SU-DHL-6 (cell line): ENCODE results near the gene DEPDC5.

Source experiments
- H2AFZ ChIP-seq: fragments of 200-600 bp; sonication (generic); 2 replicates; pipeline ENCODE4 v1.6.1; 2014; ENCODE audit warnings: low read depth, mild to moderate bottlenecking, moderate library complexity, mixed read lengths, antibody characterized with exemption, low read length; ENCODE audit not compliant: severe bottlenecking
- H3F3A ChIP-seq: fragments of 200-600 bp; shearing (Covaris generic); 2 replicates; pipeline ENCODE4 v1.6.0; 2016; ENCODE audit warnings: antibody characterized with exemption, mild to moderate bottlenecking; ENCODE audit not compliant: insufficient read depth
- H3K27ac ChIP-seq: fragments of 200-600 bp; sonication (generic); 2 replicates; pipeline ENCODE4 v1.5.1; 2016; ENCODE audit warnings: low read depth, mild to moderate bottlenecking, low read length, moderate library complexity, mixed read lengths
- H3K27me3 ChIP-seq: fragments of 200-600 bp; sonication (generic), shearing (Covaris generic); 2 replicates; pipeline ENCODE4 v1.6.0; 2014; ENCODE audit warnings: mild to moderate bottlenecking, low read length
- H3K36me3 ChIP-seq: fragments of 200-600 bp; sonication (generic); 2 replicates; pipeline ENCODE4 v1.6.1; 2014; ENCODE audit warnings: mild to moderate bottlenecking, low read length, mixed read lengths
- H3K4me2 ChIP-seq: fragments of 300-600, 200-600 bp; shearing (Covaris generic), sonication (generic); 2 replicates; pipeline ENCODE4 v1.6.0; 2014; ENCODE audit warnings: low read length, low read depth, mild to moderate bottlenecking; ENCODE audit not compliant: poor library complexity, severe bottlenecking
- H3K4me3 ChIP-seq: fragments of 200-600 bp; sonication (generic); 2 replicates; pipeline ENCODE4 v1.5.1; 2014; ENCODE audit warnings: antibody characterized with exemption, low read length, mild to moderate bottlenecking, mixed read lengths; ENCODE audit not compliant: insufficient read depth, poor library complexity, severe bottlenecking
- H3K79me2 ChIP-seq: fragments of 200-600 bp; sonication (generic); 2 replicates; pipeline ENCODE4 v1.6.1; 2014; ENCODE audit warnings: mild to moderate bottlenecking, low read length, moderate library complexity; ENCODE audit not compliant: insufficient read depth
- H3K9ac ChIP-seq: fragments of 200-600 bp; sonication (generic); 2 replicates; pipeline ENCODE4 v1.7.0; 2014; ENCODE audit warnings: mild to moderate bottlenecking, low read length
- H3K9me2 ChIP-seq: fragments of 200-600 bp; sonication (generic); replicated peaks from 2 replicates; pipeline ENCODE4 v1.6.1; 2014; ENCODE audit warnings: low read length; ENCODE audit not compliant: insufficient read depth
- H3K9me3 ChIP-seq: fragments of 200-600 bp; sonication (generic); 2 replicates; pipeline ENCODE4 v1.6.1; 2014; ENCODE audit warnings: low read length, mixed read lengths; ENCODE audit not compliant: insufficient read depth
- H4K20me1 ChIP-seq: fragments of 200-600 bp; sonication (generic); 2 replicates; pipeline ENCODE4 v1.6.1; 2014; ENCODE audit warnings: low read depth, mild to moderate bottlenecking, antibody characterized with exemption, low read length, moderate library complexity, mixed read lengths
- CTCF ChIP-seq: fragments of 200-600 bp; sonication (generic); IDR thresholded peaks from one replicate; pipeline ENCODE4 v1.5.1; 2017; ENCODE audit warnings: antibody characterized with exemption, mild to moderate bottlenecking, low read length, moderate library complexity; ENCODE audit not compliant: insufficient read depth, poor library complexity, severe bottlenecking
- EZH2phosphoT487 ChIP-seq: fragments of 200-600 bp; sonication (generic), shearing (Covaris generic); conservative IDR thresholded peaks from 2 replicates; pipeline ENCODE4 v1.6.1; 2018; ENCODE audit warnings: mild to moderate bottlenecking, antibody characterized with exemption, low read length, moderate library complexity, mixed read lengths

The DEPDC5 gene

GRCh38 chr22:31923747-31924146 is 169.9 kb downstream of the DEPDC5 start:
- H3K4me2 ChIP-seq: no peak overlapping the region

GRCh38 chr22:31925056-31925455 is 171.2 kb downstream of the DEPDC5 start:
- Histone ChIP-seq H3K4me2 (no peak overlapping the region), H3K4me3 (no peak overlapping the region), H3F3A (no peaks in the 10 kb centered on the region), H3K79me2 (no peaks in the 10 kb centered on the region), H2AFZ (no peak overlapping the region), H3K9me2 (no peaks in the 10 kb centered on the region), H3K27me3 (no peaks in the 10 kb centered on the region), H3K36me3 (no peaks in the 10 kb centered on the region), H3K27ac (no peak overlapping the region), H3K9me3 (no peaks in the 10 kb centered on the region), H3K9ac (no peak overlapping the region), H4K20me1 (no peaks in the 10 kb centered on the region)
- no peak for TF ChIP-seq CTCF
- TF ChIP-seq EZH2phosphoT487: no peak

More at GRCh38 chr22:31923747-31924146, 169.9 kb downstream of the DEPDC5 start:
- TF ChIP-seq EZH2phosphoT487 (no peak), CTCF (no peak)
- Histone ChIP-seq H3F3A (no peaks in the 10 kb centered on the region), H3K79me2 (no peaks in the 10 kb centered on the region), H3K27ac (no peak overlapping the region), H3K4me3 (no peak overlapping the region), H2AFZ (no peak overlapping the region), H3K9ac (no peak overlapping the region), H3K9me2 (no peaks in the 10 kb centered on the region), H3K36me3 (no peaks in the 10 kb centered on the region), H3K27me3 (no peaks in the 10 kb centered on the region), H4K20me1 (no peaks in the 10 kb centered on the region), H3K9me3 (no peaks in the 10 kb centered on the region)

- Histone ChIP-seq H3F3A (no peaks in the 10 kb centered on the region), H3K4me3 (no peak overlapping the region), H3K27ac (no peak overlapping the region), H3K9me2 (no peaks in the 10 kb centered on the region), H4K20me1 (no peaks in the 10 kb centered on the region), H3K9ac (no peak overlapping the region), H3K79me2 (no peaks in the 10 kb centered on the region), H3K4me2 (no peak overlapping the region), H3K27me3 (no peaks in the 10 kb centered on the region), H2AFZ (no peak overlapping the region), H3K36me3 (no peaks in the 10 kb centered on the region), H3K9me3 (no peaks in the 10 kb centered on the region)
- TF ChIP-seq CTCF (no peak), EZH2phosphoT487 (no peak)
Measured at GRCh38 chr22:31926024-31926423, 172.2 kb downstream of the DEPDC5 start.

- Histone ChIP-seq H2AFZ (no peak overlapping the region), H3K4me3 (no peak overlapping the region), H4K20me1 (no peaks in the 10 kb centered on the region), H3K27me3 (no peaks in the 10 kb centered on the region), H3K9me3 (no peaks in the 10 kb centered on the region), H3K79me2 (no peaks in the 10 kb centered on the region), H3K9ac (no peak overlapping the region), H3K27ac (no peak overlapping the region), H3F3A (no peaks in the 10 kb centered on the region), H3K36me3 (no peaks in the 10 kb centered on the region), H3K9me2 (no peaks in the 10 kb centered on the region), H3K4me2 (no peak overlapping the region)
- TF ChIP-seq CTCF (no peak), EZH2phosphoT487 (no peak)
Measured at GRCh38 chr22:31926969-31927368, 173.2 kb downstream of the DEPDC5 start.
